ENCODE results near the gene ROCK2.

Gene ROCK2

DNA sequence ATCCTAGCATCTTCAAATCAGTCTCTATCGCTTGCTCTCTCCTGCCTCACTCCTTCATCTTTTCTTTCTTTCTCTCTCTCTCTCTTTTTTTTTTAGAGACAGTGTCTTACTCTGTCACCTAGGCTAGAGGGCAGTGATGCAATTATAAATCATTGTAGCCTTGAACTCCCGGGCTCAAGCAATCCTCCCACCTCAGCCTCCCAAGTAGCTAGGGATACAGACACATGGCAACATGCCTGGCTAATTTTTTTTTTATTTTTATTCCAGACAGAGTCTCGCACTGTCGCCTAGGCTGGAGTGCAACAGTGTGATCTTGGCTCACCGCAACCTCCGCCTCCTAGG is 199.7 kb downstream of the ROCK2 start:
- ATAC-seq (no peak), DNase-seq (no peak)
- Mint-ChIP-seq H3K4me3 (no peak overlapping the region), H3K27me3 (peaks cover 8% of the 10 kb centered on the region), H3K27ac (peak overlapping the region in 1 of 2 donors; percentile 17), H3K9me3 (no peaks in the 10 kb centered on the region), H3K4me1 (no peaks in the 10 kb centered on the region)

DNA sequence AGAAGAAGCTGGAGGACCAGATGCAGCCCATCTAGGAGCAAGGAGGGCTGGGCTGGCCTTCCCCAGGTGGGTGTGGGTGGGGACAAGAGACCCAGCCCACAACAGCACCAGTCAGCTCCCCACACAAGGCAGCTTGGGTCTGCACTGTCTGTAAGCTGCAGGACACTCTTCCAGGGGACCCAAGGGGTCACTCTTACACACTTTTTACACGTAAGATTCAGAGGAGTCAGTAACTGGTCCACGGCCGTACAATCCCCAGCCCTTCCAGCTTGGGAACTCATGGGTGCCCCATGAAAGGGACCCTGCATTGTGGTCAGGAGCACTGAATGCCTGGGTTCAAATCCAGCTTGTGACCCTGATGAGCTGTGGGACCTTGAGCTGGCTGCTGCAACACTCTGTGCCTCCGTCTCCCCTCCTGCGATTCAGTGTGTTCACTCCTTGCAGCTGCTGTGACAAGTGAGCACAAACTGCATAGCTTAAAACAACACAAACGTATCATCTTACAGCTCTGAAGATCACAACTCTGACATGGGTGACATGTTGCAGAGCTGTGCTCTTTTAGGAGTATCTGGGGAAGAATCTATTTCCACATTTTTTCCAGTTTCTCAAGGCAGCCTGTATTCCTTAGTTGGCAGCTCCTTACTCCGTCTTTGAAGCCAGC is 200.2 kb downstream of the ROCK2 start:
- Mint-ChIP-seq H3K27ac (no peak overlapping the region), H3K4me3 (no peak overlapping the region), H3K27me3 (peaks cover 8% of the 10 kb centered on the region), H3K4me1 (no peaks in the 10 kb centered on the region), H3K9me3 (no peaks in the 10 kb centered on the region)
- DNase-seq (no peak), ATAC-seq (no peak)

DNA sequence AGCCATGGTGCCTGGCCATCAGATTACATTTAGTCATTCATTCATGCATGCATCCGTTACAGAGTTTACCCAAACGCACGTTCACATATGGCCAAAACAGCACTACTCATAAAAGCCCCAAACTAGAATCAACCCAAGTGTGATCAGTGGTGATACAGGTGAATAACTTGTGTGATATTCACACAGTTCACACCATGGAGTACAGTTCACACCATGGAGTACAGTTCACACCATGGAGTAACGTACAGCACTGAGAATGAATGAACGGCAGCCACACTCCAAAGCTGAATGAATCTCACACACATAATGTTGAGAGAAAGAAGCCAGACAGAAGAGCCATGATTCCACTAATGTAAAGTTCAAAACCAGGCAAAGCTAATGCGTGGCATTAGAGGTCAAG is 201.4 kb downstream of the ROCK2 start:
- DNase-seq: no peak
- Mint-ChIP-seq H3K9me3 (no peaks in the 10 kb centered on the region), H3K27me3 (peaks cover 8% of the 10 kb centered on the region), H3K4me3 (no peak overlapping the region), H3K27ac (no peak overlapping the region), H3K4me1 (no peaks in the 10 kb centered on the region)
- ATAC-seq: no peak

DNA sequence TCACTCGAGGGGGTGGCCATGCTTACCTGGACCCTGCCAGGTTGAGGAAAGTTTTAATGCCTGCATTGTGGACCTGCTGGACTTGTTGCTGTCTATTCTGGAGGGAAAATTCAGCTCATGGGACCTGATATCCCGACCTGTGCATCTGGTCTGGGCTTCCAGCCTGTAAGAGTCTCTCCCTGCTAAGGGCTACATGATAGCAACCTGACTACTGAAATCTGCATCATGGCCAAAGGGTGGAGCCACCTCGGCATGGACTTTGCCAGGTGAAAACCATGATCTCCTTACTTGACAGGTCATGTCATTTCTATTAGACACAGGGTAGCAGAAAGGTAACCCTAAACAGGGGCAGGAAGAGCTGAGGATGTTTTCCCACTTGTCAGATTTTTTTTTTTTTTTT is 202.1 kb downstream of the ROCK2 start:
- no peaks in the 10 kb centered on the region for H3K9me3 Mint-ChIP-seq
- ATAC-seq (no peak), DNase-seq (no peak)
- peaks cover 8% of the 10 kb centered on the region for H3K27me3 Mint-ChIP-seq
- H3K4me1 Mint-ChIP-seq: no peaks in the 10 kb centered on the region
- H3K27ac Mint-ChIP-seq: no peak overlapping the region
- no peak overlapping the region for H3K4me3 Mint-ChIP-seq

DNA sequence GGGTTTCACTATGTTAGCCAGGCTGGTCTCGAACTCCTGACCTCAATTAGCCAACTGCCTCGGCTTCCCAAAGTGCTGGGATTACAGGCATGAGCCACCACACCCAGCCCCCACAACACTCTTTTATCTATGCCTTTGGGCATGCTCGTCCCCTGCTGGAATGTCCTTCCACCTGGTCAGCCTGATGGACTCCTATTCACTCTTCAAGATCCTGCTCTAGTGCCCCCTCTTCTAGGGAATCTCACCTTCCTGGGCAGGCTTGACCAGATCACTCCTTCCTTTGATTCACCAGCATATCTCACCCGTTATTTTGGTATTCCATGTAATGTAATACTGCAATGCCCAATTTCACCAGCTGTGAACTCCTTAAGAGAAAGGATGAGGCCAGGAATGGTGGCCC is 203.1 kb downstream of the ROCK2 start:
- Mint-ChIP-seq H3K4me1 (no peaks in the 10 kb centered on the region), H3K27ac (no peak overlapping the region), H3K9me3 (no peaks in the 10 kb centered on the region), H3K4me3 (no peak overlapping the region), H3K27me3 (peaks cover 8% of the 10 kb centered on the region)
- ATAC-seq: no peak
- DNase-seq: no peak

DNA sequence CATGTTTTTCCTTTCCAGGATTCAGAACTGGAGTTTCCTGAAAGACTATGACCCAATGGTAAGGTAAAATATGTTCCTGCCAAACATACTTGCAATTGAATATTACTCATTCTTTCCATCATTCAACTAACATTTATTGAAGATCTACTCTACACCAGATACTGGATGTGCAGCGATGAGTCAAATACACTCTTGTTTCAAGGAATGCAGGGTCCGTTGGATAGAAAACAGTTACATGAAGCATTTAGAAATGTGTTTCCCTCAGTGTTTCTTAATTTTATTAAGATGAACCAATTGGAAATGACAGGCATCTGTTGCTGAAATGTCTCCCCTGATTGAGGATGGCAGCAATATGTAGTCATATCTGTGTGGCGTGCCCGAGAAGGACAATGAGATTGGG is 203.9 kb downstream of the ROCK2 start:
- Mint-ChIP-seq H3K27me3 (peaks cover 8% of the 10 kb centered on the region), H3K27ac (no peak overlapping the region), H3K4me3 (no peak overlapping the region), H3K9me3 (no peaks in the 10 kb centered on the region), H3K4me1 (no peaks in the 10 kb centered on the region)
- DNase-seq: no peak
- no peak for ATAC-seq

DNA sequence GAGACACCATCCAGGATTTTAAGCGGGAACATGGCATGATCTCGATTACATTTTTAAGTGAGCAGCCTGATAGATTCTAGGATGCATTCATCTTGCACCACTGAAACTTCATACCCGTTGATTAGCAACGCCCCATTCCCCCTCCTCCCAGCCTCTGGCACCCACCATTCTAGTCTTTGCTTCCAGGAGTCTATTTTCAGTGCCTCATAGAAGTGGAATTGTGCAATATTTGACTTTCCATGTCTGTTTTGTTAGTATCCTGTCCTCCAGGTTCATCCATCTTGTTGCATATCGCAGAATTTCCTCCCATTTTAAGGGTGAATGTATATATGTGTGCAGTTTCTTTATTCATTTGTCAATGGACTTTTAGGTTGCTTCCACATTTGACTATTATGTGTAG is 210.1 kb downstream of the ROCK2 start:
- DNase-seq: no peak
- ATAC-seq: no peak
- no peaks in the 10 kb centered on the region for H3K27me3 Mint-ChIP-seq
- no peak overlapping the region for H3K4me3 Mint-ChIP-seq
- no peaks in the 10 kb centered on the region for H3K9me3 Mint-ChIP-seq
- H3K27ac Mint-ChIP-seq: no peak overlapping the region
- H3K4me1 Mint-ChIP-seq: peaks cover 33% of the 10 kb centered on the region

DNA sequence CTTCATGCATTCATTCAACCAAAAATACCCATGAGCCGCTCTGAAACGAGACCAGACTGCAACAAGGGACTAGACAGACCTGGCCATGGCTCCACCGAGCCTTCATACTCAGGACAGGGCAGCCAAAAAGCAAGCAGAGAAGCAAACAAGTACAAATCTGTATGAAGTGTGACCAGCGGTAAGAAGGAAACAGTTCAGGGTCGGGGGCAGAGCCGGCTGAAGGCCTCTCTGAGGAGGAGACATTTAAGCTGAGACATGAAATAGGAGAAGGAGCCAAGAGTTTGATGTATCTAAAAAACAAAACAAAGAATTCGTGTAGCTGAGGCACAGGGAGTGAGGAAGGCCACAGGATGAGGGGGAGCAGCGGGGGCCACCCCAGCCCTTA is 210.5 kb downstream of the ROCK2 start:
- H3K4me3 Mint-ChIP-seq: no peak overlapping the region
- ATAC-seq (no peak), DNase-seq (no peak)
- peaks cover 33% of the 10 kb centered on the region for H3K4me1 Mint-ChIP-seq
- H3K27me3 Mint-ChIP-seq: no peaks in the 10 kb centered on the region
- H3K9me3 Mint-ChIP-seq: no peaks in the 10 kb centered on the region
- H3K27ac Mint-ChIP-seq: no peak overlapping the region

DNA sequence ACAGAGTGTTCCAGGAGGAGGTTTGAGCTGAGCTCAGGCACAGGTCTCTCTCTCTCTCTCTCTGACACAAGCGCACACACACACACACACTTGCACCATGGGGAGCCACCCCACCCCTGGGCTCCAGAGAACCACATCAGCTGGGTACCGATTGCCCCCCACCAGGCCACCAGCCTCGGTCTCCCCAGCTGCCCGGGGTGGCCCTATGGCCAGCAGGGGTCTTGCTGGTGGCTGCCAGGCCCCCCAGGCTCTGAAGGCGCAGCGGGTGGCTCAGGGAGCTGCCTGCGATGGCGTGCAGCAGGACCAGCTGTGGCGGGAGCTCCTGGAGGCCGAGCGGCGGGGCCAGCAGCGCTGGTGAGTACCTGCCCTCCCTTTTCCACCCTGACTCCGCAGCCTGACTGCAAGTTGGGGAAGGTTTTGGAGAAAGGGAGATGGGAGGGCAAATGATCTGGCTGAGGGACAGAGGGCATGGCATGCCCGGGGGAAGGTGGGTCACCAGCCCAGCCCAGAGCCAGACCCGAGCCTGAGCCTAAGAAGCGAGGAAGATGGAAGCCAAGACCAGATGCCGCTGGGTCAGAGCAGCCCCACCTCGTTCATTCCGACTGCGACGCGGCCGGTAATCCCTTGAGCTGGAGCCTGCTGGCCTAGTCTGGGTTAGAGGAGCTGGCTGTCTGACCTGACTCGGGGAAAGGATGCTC is 211.0 kb downstream of the ROCK2 start:
- H3K9me3 Mint-ChIP-seq: no peaks in the 10 kb centered on the region
- DNase-seq (no peak), ATAC-seq (no peak)
- H3K4me3 Mint-ChIP-seq: peak overlapping the region; percentile 88 to 94
- no peaks in the 10 kb centered on the region for H3K27me3 Mint-ChIP-seq
- peak overlapping the region; percentile 96 to 97 for H3K27ac Mint-ChIP-seq
- peaks cover 36% of the 10 kb centered on the region for H3K4me1 Mint-ChIP-seq

DNA sequence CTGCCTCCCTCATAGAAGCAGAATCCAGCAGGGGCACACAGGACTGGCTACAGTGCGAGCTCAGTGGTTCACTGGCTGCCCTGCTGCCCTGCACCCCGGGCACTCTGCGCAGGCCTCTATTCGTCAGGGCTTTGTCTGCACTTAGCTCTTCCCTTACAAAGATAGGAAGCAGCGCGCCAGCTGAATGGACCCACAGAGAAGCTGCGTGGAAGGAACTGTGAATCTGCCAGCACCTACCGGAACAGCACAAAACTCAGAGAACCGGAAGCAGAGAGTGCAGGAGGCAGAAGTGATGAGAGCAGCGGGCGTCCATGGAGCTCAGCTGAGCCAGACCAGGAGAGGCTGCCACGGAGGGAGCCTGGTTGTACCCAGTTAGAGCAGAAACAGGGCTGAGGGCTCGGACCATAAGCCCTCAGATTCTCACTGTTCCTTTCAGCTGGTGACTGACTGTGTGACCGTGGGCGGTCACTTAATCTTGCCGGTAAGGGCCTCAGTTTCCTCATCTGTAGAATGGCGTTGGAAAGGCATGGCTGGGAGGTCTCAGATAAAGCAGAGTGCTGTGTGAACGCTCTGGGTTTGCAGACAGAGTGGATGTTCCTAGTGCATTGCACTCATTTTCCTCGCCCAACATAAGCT is 212.3 kb downstream of the ROCK2 start:
- Mint-ChIP-seq H3K4me3 (peak overlapping the region; percentile 88 to 94), H3K27ac (no peak overlapping the region), H3K9me3 (no peaks in the 10 kb centered on the region), H3K27me3 (no peaks in the 10 kb centered on the region), H3K4me1 (peaks cover 42% of the 10 kb centered on the region)
- DNase-seq: no peak
- ATAC-seq: no peak

DNA sequence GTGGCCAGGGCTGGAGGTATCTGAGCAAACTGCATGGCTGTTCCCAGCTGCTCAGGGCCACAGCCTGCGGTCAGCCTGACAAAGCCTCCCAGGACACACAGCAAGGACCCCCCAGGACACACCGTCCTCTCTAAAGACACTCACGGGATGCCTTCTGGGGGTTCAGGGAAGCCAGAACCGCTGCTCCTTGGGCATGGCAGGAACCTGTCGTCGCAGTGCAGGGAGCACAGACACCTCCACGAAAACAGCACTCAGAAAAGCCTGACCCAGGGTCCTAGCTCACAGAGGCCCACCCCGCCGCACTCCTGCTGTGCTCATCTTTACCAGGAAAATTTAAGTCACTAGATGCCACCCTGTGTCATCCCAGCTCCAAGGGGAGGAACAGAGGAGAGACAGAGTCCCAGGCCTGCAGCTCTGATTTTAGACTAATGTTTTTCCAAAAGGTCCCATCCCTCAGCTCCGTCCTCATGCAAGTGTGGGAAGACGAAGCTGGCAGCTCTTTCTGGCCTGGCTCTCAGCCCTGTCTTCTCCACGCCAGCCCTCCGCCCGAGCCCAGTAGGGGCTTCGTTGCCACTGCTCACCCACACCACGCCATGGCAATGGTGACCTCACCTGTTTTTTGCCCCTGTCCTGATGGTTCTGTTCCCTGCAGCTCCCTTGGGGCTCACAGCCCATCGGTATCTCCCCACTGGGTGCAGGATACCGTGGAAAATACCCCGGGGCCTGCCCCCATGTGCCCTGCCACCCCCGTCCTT is 213.1 kb downstream of the ROCK2 start:
- Mint-ChIP-seq H3K27ac (peak overlapping the region in 1 of 2 donors; percentile 21), H3K4me1 (peaks cover 42% of the 10 kb centered on the region), H3K4me3 (peak overlapping the region; percentile 88 to 94), H3K9me3 (no peaks in the 10 kb centered on the region), H3K27me3 (no peaks in the 10 kb centered on the region)
- ATAC-seq (no peak), DNase-seq (no peak)
